ENCODE measurements around the gene FOXC2.
A peak's percentile ranks its signal among the peaks of the same experiment; 100 is the strongest.

FOXC2 gene

DNA sequence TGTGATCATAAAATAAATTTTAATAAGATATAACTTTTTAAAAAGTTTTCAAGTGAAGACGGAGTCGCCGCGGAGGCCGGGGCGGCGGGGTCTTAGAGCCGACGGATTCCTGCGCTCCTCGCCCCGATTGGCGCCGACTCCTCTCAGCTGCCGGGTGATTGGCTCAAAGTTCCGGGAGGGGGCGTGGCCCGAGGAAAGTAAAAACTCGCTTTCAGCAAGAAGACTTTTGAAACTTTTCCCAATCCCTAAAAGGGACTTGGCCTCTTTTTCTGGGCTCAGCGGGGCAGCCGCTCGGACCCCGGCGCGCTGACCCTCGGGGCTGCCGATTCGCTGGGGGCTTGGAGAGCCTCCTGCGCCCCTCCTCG is at the start of gene FOXC2:
Gene FOXC2 (plus strand): TSS at position 229 of the 365 bp plus-strand sequence. CDS start 507 bp downstream, outside the sequence.
- DNase-seq, result peak in 6 of 56 donors; percentile 1 to 20 (median 10)

DNA sequence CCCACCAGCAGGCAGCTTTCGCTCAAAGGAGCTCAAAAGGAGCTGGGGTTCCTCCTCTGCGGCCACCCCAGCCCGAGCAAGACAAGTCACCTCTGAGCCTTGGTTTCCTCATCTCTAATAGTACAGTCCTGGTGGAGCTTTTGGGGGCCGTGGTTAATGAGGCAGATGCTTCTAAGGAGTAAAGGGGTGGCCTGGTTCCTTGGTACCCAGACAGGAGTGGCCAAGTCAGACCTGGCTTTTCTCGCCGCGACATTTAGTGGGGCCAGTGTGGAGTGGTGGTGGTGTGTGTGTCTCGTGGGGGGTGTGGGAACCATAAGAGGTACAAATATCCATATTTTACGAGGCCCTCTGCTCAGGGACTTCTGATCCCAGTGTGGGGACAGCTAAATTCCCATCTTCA is 49.6 kb upstream of the FOXC2 start:
- no peak for DNase-seq

DNA sequence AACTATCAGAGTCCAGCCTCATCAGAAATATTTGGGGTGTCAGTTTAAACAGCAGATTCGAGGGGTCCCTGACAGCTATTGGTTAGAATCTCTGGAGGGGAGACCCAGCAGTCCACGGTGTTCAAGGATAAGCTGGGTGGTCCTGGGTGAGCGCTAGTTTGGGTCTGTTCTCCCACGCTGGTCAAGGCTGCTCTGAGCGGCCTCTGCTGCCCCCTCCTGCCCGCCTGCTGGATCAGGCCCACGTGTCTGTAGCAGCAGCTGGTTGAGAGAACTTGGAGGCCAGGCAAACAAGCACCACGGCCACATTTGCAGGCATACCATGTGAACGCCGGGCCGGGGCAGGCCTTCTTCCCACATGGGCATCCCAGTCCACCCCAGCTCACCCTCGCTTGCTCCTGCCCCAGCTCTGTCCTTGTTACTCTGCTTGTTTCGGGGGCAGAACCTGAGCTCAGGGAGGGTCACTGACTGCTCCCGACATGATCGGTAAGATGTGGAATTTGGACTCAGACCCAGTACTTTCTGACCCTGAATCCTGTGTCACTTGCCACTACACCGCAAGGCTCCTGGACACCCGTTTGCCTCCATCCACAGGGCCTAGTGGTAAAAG is 48.9 kb upstream of the FOXC2 start:
- peak in 49 of 56 donors; percentile 5 to 78 (median 37) for DNase-seq

DNA sequence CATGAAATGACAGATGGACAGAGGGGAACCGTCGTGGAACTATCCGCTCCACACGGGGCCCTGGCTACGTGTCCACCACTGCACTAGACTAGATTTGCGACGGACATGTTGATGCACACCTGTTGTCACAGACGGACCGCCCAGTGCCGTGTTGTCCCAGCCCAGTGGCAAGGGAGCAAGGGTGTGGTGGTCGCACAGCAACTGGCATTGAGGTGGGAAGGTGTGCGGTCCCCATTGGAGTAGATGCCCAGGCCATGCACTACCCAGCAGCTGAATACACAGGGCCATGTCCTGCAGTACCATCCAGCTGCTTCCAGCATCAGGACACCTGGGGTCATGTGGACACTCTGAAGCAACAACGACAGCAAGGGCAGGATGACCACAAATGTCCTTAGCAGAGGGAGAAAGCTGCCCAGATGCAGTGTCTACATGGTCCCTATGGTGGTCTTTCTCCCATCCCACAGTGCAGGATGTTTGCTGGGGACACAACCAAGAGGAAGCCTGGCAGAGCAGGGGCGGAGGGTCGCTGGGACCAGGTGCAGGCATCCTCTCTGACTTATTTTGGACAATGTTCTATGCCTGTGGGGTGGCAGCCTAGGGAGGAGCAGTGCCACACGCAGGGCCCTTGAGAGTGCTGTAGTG is 47.5 kb upstream of the FOXC2 start:
- no peak for DNase-seq

DNA sequence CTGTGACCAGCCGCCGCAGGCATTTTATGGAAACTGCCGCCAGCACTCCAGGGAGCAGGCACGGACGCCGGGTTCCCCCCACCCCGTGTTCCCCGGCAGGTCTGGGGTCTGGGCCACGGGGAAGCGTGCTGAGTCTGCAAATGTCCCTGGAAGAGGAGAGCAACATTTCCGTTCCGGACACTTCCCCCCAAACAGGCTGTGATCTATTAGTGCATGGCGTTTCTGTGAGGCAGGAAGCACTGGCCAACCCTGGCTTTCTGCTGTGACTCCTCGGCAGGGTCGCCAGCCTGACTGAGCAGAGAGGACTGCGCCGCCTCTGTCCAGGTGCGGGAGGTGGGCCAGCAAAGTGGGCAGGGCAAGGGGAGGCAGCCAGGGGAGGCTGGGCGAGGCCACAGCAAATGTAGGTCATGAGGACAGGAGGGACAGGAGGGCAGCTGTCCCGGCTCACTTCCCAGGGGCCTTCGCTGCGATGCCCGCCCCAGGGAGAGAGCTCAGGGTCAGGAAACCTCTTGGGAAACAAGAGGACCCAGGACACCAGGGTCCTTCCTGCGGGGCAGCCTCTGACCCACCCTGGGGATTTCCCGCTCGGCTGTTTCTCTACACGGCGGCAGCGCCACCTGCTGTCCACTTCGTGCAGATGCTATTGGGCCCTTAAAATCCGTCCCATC is 46.8 kb upstream of the FOXC2 start:
- DNase-seq, result peak in 31 of 56 donors; percentile 3 to 72 (median 20)

DNA sequence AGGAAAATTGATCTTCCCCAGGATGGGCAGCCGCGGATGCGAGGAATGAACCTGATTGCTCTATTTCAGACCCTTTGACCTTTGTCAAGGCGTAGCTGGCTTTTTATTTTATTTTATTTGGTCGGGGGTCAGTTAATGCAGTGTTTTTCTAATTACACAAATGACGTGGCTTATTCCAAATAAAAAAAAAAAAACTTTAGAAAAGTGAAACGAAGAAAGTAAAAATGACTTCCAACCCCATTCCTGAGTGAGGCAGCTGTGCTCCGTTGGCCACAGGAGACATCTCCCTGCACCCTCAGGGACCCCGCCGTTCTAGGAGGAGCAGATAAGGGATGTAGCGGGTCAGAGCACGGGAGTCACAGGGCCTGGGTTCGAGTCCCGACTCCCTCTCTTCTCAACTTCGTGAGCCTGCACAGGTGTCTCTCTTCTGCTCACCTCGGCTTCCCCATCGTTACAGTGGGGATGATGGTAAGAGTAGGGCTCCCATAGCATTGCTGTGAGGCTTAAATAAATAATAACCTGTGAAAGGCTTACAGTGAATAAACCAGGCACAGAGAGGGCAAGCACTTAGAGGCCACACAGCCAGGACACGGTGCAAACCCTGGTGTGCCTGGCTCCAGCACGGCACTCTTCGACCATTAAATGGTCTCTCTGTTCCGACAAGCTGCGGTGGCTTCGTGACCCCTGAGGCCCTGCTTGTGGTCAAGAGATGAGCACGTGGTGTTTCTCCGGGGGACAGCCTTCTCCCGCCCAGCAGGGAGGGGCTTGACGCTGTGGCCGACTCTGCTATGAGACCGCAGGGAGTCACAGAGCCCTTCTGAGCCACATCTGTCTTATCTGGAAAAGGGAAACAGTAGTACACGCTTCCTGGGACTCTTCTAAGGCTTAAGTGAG is 46.1 kb upstream of the FOXC2 start:
- no peak for DNase-seq

DNA sequence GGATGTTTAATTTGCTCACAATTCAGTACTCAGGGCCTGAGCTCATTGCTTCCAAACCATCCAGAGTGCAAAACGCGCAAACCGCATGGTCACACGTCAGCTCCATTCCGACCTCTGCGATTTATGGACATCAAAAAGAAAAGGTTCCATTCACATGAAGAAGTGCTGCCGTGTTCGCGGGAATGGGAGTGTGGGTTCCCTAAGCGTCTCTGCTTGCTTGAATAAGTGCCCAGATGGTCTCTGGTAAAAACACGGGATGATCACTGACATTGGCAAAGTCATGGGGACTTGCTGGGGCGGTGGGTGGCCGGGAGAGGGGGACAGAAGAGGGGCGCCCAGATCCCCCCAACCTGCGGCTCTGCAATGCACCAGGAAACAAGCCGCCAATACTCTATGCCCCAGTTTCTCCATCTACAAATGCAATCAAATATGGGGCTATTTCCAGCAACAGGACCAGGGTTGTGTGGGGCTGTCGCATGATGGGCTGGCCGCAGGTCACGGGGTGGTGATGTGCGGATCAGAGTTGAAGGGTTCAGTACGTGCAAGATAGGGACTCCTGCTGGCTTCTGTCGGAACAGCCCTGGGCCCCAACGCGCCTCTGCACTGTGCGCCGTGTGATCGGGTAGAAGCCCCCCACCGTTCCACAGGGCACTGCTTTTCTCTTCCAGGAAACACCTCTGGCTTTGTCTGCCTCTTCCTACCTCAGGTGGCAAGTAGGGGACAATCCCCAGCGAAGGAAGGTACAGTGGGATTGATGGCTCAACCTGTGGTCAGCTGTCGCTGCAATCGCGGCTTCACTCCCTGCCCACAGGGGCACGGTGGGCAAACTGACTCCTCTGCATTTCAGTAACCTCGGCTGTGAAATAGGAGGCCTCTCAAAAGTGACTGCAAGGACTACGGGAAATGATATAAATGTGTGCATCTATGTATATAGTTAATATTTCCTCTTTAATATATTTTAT is 45.1 kb upstream of the FOXC2 start:
- DNase-seq, result no peak

DNA sequence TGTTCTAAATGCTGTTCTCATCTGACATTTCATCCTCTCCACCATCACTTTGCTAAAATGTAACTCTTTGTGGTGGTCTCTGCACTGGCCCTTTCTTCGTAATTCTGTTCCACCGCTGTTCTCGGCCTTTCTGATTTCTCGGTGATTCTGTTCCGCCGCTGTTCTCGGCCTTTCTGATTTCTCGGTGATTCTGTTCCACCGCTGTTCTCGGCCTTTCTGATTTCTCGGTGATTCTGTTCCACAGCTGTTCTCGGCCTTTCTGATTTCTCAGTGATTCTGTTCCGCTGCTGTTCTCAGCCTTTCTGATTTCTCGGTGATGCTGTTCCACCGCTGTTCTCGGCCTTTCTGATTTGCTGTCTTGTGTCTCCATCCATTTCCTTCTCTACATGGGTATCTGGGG is 44.0 kb upstream of the FOXC2 start:
- DNase-seq, result no peak

DNA sequence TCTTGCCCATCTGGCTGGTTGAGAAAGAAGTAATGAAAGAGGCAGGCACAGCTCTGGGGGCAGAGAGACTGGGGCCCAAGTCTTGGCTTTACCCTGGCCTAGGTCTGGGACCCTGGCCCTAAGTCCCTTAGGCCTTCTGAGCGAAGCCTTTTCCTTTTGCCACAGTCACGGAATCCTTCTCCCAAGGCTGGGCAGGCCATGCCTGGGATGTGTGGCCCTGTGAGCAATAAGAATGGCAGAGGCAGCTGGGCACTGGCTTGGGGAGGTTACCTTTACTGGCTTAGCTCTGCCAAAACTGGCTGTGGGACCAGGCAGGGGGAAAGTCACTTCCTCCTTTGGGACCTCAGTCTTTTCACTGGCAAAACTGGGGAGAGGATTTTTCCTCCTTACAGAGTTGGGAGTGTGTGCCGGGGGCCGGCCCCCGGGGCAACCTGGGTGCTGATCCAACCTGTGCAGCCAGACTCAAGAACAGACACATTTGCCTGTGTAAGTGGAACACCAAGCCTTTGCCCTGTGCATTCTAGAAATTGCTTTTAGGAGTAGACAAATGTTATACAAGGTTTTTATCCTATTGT is 43.4 kb upstream of the FOXC2 start:
- DNase-seq, result no peak

DNA sequence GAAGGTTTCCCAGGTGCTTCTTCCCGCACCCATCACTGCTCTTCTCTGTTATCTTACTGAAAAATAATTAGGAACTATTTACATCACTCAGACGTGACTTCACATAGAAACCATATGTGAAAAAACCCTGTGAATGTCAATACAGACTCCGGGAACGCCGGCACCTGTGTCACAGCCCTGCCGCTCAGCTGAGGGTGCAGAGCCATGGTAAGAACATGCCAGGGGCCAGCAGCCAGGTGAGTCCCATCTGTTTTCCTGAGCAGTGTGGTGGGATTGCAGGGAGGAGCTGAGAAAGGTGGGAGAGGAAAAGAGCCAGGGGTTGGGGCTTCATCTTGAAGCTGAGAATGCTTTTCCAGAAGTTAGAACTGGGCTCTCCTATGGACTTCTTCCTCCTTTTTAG is 42.6 kb upstream of the FOXC2 start:
- no peak for DNase-seq

DNA sequence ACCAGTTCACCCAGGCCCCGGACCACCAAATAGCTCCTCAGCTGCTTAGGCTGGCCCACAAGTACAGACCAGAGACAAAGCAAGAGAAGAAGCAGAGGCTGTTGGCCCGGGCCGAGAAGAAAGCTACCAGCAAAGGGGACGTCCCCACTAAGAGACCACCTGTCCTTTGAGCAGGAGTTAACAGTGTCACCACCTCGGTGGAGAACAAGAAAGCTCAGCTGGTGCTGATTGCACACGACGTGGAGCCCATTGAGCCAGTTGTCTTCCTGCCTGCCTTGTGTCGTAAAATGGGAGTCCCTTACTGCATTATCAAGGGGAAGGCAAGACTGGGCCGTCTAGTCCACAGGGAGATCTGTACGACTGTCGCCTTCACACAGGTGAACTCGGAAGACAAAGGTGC is 40.9 kb upstream of the FOXC2 start:
- DNase-seq, result no peak

DNA sequence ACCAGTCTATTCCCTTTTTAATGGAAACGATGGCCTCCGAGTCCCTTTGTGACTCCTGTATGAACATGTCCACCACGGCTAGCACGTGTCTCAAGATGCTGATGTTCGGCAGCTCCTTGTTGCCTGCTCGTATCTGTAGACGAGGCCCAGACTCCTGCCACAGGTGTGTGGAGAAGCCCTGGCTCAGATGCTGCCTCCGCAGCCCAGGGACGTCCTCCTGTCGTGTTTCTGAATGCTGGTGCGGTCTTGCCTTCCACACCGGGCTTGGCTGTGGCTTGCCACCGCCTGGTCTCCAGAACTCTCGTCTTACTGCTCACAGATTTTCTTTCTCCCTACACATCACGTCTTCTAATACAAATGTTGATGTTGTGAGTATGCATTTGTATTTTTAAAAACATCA is 39.3 kb upstream of the FOXC2 start:
- no peak for DNase-seq

DNA sequence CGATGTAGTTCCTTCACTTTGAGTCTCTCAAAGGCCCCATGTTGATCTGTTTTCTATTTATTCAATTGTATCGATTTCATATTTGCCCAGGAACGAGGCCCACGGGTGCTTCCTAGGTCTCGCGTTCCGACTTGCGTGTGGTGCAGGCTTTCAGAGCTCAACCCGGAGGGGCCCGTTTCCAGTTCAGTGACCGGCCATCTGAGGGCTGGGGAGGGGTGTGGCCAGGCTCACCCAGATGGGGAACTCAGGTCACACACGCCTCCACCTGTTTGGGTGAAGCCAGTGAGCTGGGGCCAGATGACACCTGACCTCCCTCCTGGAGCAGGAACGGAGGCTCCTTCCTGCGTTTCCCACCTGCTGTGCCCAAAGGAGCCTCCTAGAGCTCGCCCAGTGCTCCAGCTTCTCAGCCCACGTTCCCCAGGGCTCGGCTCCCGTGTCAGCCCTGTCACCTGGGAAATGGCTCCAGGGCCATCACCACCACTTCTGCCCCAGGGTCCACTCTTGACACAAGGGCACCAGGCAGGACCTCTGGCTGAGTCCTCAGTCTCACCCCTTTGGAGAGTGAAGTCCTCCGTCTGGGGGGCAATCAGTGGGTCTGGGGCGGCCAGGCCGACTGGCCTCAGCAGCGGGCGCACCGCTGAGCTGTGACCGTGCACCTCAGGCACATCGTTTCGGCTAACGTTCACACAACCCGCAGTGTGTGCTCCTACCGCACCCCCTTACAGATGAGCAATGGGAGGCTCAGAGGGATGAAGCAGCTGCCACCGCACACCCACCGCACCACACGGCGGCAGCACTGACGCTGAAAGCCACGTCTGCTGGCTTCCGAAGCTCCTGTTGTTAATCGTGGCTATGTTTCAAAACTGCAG is 38.3 kb upstream of the FOXC2 start:
- no peak for DNase-seq

DNA sequence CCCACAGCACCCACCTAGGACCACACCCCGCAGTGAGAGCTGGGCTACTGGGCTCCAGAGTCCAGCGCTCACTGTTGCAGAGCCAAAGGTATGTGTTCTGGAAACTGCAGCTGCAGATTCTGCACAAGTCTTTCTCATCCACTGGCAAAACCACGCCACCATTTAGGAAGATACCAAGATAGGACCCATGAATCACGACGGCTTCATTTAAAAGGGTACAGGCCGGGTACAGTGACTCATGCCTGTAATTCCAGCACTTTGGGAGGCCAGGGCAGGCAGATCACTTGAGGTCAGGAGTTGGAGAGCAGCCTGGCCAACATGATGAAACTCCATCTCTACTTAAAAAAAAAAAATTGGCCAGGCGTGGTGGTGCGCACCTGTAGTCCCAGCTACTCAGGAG is 37.5 kb upstream of the FOXC2 start:
- DNase-seq, result no peak

DNA sequence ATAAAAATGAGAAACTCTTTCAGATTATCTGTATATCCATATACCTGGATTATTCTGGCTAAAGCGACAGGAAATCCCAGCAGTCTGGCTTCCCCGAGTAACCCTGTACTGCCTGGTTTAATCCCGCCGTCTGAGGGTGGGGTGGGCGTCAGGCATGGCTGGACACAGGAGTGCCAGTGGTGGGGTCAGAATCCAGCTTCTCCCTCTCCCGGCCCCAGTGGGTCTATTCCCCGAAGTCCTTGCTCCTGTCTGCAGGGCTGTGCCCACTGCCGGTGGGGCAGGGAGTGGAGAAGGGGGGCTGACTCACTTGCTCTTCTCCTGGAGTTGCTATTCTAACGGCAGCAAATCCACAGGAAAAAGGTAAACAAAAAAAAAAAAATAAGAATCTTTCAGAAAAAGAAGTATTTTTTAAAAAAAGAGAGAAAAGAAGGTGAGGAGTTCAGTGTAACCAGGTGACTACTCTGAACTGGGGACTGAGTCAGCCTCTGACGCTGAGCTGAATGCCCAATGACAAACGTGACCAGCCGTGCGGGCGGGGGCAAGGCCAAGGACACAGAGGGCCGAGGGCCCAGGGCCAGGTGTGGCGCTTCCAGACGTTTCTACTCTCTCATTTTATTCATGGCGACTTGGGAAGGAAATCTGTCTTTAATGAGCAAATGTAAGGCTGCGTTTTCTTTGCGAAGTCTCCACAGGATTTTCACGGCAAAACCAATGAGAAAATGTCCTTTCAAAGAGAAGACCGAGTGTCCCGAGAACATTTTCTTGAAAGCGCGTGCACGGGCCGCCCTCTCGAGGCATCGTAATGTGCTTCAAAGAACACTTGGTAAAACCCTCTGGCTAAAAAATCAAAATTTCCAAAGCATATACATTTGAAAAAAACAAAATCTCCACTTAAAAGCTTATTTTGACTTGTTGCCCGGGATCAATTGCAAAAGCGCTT is 36.1 kb upstream of the FOXC2 start:
- DNase-seq, result peak in 12 of 56 donors; percentile 18 to 61 (median 37)

DNA sequence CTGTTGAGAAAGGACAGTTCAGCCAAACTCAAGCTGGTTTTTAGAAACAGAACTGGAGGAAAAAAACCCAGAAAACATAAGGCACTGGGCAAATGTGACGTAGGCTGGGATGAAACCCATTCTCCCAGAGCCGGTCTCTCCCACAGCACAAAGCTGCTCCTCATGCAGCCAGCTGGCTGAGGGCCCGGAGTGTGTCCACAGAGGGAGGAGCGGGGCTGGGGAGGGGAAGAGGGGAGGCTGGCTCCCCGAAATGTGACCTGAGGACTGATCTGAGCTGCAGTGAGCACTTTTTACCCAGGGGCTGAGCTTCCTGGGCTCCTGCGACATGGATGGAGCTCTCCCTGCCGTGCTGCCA is 35.5 kb upstream of the FOXC2 start:
- peak in 55 of 56 donors; percentile 18 to 95 (median 75) for DNase-seq

DNA sequence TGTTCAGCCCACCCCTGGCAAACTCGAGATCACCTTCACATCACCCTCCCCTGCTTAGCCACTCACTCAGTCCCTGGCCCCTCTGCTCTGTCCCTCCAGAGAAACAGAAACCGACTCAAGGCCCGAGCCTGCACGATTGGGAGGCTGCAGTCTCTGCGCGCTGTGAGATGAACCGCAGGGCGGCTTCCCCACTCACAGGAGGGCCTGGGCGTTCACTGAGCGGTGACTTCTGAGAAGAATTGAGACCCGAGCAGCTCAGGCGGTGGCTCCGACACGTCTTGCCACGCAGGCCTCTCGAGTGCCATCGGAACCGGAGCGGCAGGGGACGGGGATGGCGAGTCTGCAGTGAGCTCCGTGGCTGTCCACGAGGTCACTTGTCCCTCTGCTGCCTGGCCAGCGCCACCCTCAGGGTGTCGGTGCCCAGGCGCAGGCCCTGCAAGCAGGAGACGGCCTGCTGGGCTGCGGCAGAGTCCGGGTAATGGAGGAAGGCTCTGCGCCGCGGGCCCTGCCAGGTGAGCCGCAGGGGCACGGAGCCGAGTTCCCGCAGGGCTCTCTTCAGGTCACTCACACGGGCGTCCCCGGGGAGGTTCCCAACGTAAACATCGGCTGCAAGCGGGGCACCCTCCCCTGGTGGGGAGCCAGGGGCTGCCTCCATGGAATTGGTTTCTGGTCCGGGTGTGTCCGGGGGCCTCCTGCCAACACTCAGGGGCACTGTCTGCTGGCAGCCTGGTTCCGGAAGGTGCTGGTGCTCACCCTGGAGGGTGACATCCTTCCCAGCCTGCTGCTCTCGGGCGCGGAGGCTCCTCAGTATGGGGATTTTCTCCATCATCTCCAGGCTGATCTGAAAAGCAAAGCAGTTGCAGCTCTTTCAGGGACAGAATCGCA is 34.7 kb upstream of the FOXC2 start:
- no peak for DNase-seq

Measured in amygdala (tissue), 56 donors.